Esophagus muscularis mucosa (tissue), 4 donors: ENCODE measurements around the gene IFNA21. TPM values are rescaled to one million over a fixed set of nuclear protein-coding genes. Genes with fewer than 3 reads are reported as not detected.

ENCODE experiments used
- DNase-seq: peaks from one replicate; pipeline ENCODE4 v3.0.0-alpha.2; 2017; ENCODE audit errors: extremely low spot score
- H3K27ac ChIP-seq, 4 donors: fragments of 200-600 bp; sonication (generic); replicated peaks in 1 of 4; 1 replicate in 3 of 4; 2 replicates in 1 of 4; pipeline ENCODE4 v1.5.1; 2016 to 2019; ENCODE audit warnings: mild to moderate bottlenecking in 1 of 4
- H3K27me3 ChIP-seq, 4 donors: fragments of 200-600 bp; sonication (generic); one replicate each; pipeline versions ENCODE4 v1.5.1 to v1.6.0; 2016 to 2019
- H3K36me3 ChIP-seq, 4 donors: fragments of 200-600 bp; sonication (generic); one replicate each; pipeline ENCODE4 v1.5.1; 2016 to 2019
- H3K4me1 ChIP-seq, 4 donors: fragments of 200-600 bp; sonication (generic); one replicate each; pipeline ENCODE4 v1.5.1; 2016 to 2019
- H3K4me3 ChIP-seq, 4 donors: fragments of 200-600 bp; sonication (generic); 1 replicate in 2 of 4; 2 replicates in 2 of 4; pipeline ENCODE4 v1.5.1; 2016 to 2019; ENCODE audit warnings: mild to moderate bottlenecking in 4 of 4, moderate library complexity in 1 of 4
- H3K9me3 ChIP-seq, 4 donors: fragments of 200-600 bp; sonication (generic); 1 replicate in 3 of 4; 2 replicates in 1 of 4; pipeline ENCODE4 v1.5.1; 2016 to 2019
- EP300 ChIP-seq: sonication (generic); formaldehyde crosslinking; IDR thresholded peaks from one replicate; pipeline ENCODE4 v1.6.1; 2017; ENCODE audit warnings: antibody characterized with exemption
- POLR2A ChIP-seq: fragments of 450-650 bp; IDR thresholded peaks from one replicate; pipeline ENCODE4 v1.6.1; 2017; ENCODE audit warnings: antibody characterized with exemption, moderate library complexity, mild to moderate bottlenecking, low read depth
- POLR2AphosphoS5 ChIP-seq, 2 donors: sonication (generic); formaldehyde crosslinking; IDR thresholded peaks; one replicate each; pipeline ENCODE4 v1.6.1; 2017; ENCODE audit warnings: antibody characterized with exemption in 2 of 2
- WGBS: methylation state at CpG from one replicate; pipeline ENCODE4 v1.1.5; 2018; 5-methylcytosine and 5-hydroxymethylcytosine counted together
- intact Hi-C: fragments of 100-400 bp; cut with DNase I; formaldehyde crosslinking; loops from one replicate; pipeline ENCODE4 v1.15.1; 2023
- small RNA-seq, 3 donors: library from RNA; depleted of rRNA; stranded (forward); fragments of <200 nt; gene quantifications; one replicate each; pipeline ENCODE3, GENCODE V24; 2016
- total RNA-seq, 4 donors: library from RNA; depleted of rRNA; stranded (reverse); fragments of >200 nt; gene quantifications; one replicate each; pipeline versions ENCODE4 v1.1.0 to v1.2.1, GENCODE V29; 2016
- TF ChIP-seq, protein P1 (sequence below), 3 experiments: fragments of 200-600 bp in 2 of 3; fragments of 450-650 bp in 1 of 3; sonication (generic) in 2 of 3; IDR thresholded peaks; one replicate each; pipeline ENCODE4 v1.5.1; 2017 to 2019; ENCODE audit warnings: antibody characterized with exemption in 3 of 3, mild to moderate bottlenecking in 2 of 3, moderate library complexity in 1 of 3

Gene IFNA21
- total RNA-seq, 4 donors from 2014 or later, result not detected

DNA sequence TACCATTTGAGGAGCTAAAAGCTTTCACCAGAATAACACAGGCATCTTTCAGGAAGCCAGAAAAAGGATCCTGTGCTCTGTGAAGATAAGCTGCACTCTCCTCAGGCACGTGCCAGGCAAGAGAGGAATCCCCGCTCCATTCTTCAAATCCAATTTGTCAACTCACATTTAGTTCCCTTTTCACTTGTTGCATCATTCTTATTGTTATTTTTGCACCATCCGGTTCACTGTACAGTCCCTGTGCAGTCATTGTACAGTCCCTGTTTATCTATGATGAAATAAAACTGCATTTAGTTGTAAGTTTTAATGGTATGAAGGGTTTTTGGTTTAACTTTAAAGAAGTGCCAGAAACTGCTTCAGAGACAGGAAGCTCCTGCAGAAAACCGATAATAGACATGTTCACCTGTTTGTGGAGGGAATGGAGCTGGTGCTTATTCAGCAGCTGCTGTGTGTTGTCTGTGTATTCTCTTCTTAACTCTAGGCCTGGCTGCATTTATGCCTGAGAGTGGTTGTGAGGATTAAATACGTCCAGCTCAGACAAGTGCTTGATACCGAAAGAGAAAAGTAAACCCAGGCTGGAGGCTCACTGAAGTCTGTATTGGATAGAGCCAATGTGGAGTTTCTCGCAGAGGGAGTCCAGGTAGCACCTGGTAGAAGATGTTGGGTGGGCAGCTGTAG, 47.2 kb downstream of the IFNA21 start:
- no peak overlapping the region for H3K27ac ChIP-seq
- intact Hi-C loops, result loop anchor here (10.0 kb wide), 1 partner anchor 764 kb away; no protein-coding TSS in a partner anchor
- H3K36me3 ChIP-seq, result no peaks in the 10 kb centered on the region
- no peak overlapping the region for H3K4me3 ChIP-seq
- H3K4me1 ChIP-seq, result no peaks in the 10 kb centered on the region
- TF ChIP-seq, protein P1, sequence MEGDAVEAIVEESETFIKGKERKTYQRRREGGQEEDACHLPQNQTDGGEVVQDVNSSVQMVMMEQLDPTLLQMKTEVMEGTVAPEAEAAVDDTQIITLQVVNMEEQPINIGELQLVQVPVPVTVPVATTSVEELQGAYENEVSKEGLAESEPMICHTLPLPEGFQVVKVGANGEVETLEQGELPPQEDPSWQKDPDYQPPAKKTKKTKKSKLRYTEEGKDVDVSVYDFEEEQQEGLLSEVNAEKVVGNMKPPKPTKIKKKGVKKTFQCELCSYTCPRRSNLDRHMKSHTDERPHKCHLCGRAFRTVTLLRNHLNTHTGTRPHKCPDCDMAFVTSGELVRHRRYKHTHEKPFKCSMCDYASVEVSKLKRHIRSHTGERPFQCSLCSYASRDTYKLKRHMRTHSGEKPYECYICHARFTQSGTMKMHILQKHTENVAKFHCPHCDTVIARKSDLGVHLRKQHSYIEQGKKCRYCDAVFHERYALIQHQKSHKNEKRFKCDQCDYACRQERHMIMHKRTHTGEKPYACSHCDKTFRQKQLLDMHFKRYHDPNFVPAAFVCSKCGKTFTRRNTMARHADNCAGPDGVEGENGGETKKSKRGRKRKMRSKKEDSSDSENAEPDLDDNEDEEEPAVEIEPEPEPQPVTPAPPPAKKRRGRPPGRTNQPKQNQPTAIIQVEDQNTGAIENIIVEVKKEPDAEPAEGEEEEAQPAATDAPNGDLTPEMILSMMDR (IDR thresholded peaks at IDR 0.05), result no peak
- TF ChIP-seq POLR2A (no peak), EP300 (no peak), POLR2AphosphoS5 (IDR thresholded peaks at IDR 0.05) (no peak)
- H3K9me3 ChIP-seq, result no peaks in the 10 kb centered on the region
- no peaks in the 10 kb centered on the region for H3K27me3 ChIP-seq
- WGBS, result 69% methylated on average over 7 of the region's 7 CpGs
- DNase-seq, result no peak

Small RNA genes lying within 50 kb of the gene (small RNA-seq; reads per million reads assigned to genes)
- gene RF00019, result 0 reads per million in 3 donors

Other genes with a start within 250 kb of the IFNA21 start
- 10 to 100 TPM; 13.8 to 25.0 (median 17.9) TPM for gene HACD4, start 135.0 kb downstream of the IFNA21 start, total RNA-seq
- not detected for gene IFNB1, start 88.7 kb downstream of the IFNA21 start, total RNA-seq
- not detected for gene IFNW1, start 24.8 kb downstream of the IFNA21 start, total RNA-seq
- gene IFNA4, start 20.9 kb upstream of the IFNA21 start, total RNA-seq, result not detected
- not detected for gene IFNA7, start 35.5 kb upstream of the IFNA21 start, total RNA-seq
- gene IFNA10, start 40.5 kb upstream of the IFNA21 start, total RNA-seq, result not detected
- not detected for gene IFNA16, start 50.7 kb upstream of the IFNA21 start, total RNA-seq
- gene IFNA17, start 61.6 kb upstream of the IFNA21 start, total RNA-seq, result not detected
- gene IFNA14, start 73.3 kb upstream of the IFNA21 start, total RNA-seq, result not detected
- not detected for gene IFNA5, start 138.7 kb upstream of the IFNA21 start, total RNA-seq
- 10 to 100 TPM; 19.2 to 22.8 (median 21.3) TPM for gene KLHL9, start 168.7 kb upstream of the IFNA21 start, total RNA-seq
- gene IFNA6, start 184.2 kb upstream of the IFNA21 start, total RNA-seq, result not detected
- not detected for gene IFNA13, start 201.4 kb upstream of the IFNA21 start, total RNA-seq
- gene IFNA2, start 218.7 kb upstream of the IFNA21 start, total RNA-seq, result not detected
- gene IFNA8, start 242.5 kb upstream of the IFNA21 start, total RNA-seq, result not detected